Activated naive CD8-positive, alpha-beta T cell treated with anti-CD3 and anti-CD28 coated beads, Interleukin-2, amount 10 ng/mL, durations not matched to agents 7 days and 5 days (primary cell): ENCODE data around the gene PRPF8. TPM values are rescaled to one million over a fixed set of nuclear protein-coding genes. Genes with fewer than 3 reads are reported as not detected.

Experiments
- ATAC-seq: fragments of 150-1000 bp; cut with Tn5 transposase; one replicate; pipeline ENCODE4 v1.10.0; 2021; ENCODE audit warnings: low read depth, moderate library complexity
- POLR2A ChIA-PET: fragments of 350-600 bp; sonication (Branson Sonifier 250); formaldehyde crosslinking; loops from one replicate; lab custom pipeline; 2021; ENCODE audit warnings: antibody characterized with exemption; lab: Charles Lee
- DNase-seq: peaks from one replicate; pipeline ENCODE4 v3.0.0; 2021
- H3K27ac Mint-ChIP-seq: one replicate; pipeline ENCODE4 v1.8.0; 2022; ENCODE audit warnings: mild to moderate bottlenecking, mixed read lengths
- H3K27me3 Mint-ChIP-seq: one replicate; pipeline ENCODE4 v1.8.0; 2022; ENCODE audit warnings: mild to moderate bottlenecking, moderate library complexity, mixed read lengths
- H3K36me3 Mint-ChIP-seq: one replicate; pipeline ENCODE4 v1.8.0; 2021; ENCODE audit warnings: mild to moderate bottlenecking, mixed read lengths
- H3K4me1 Mint-ChIP-seq: one replicate; pipeline ENCODE4 v1.8.0; 2021; ENCODE audit warnings: mixed read lengths
- H3K4me3 Mint-ChIP-seq: one replicate; pipeline ENCODE4 v1.8.0; 2022; ENCODE audit warnings: mild to moderate bottlenecking, moderate library complexity, mixed read lengths
- H3K9me3 Mint-ChIP-seq: one replicate; pipeline ENCODE4 v1.8.0; 2021; ENCODE audit warnings: mixed read lengths
- total RNA-seq, 2 experiments: library from RNA; stranded (reverse); gene quantifications; one replicate each; pipeline ENCODE4 v1.2.3, GENCODE V29; 2021

Gene PRPF8
- total RNA-seq, 2 experiments from 2014 or later = 346 to 350 TPM

DNA sequence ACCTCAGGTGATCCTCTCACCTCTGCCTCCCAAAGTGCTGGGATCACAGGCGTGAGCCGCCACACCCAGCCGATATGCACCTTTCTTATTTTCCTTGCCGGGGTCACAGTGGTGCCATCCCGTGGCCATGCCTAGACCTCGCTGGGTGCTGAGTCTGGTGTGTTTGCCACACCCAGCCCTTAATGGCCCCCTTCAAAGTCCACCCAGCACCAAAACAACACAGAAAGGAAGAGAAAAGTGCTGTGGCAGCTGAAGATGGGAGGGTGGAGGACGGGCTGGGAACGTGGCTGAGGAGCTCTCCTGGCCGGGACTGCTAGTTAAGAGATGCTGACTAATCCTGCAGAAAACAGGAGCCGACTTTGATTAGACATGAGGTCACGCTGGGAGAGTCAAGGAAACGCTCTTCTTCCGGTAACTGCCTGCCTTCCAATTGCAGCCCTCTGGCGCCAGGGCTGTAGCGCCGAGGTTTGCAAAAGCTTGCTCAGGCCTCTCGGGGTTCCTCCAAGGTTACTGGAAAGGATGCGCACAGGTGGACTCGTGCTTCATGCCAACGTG lies 67.0 kb downstream of the PRPF8 start:
- H3K9me3 Mint-ChIP-seq = no peaks in the 10 kb centered on the region
- no peaks in the 10 kb centered on the region for H3K36me3 Mint-ChIP-seq
- no peaks in the 10 kb centered on the region for H3K27me3 Mint-ChIP-seq
- H3K4me1 Mint-ChIP-seq = no peaks in the 10 kb centered on the region
- no peak for DNase-seq
- H3K27ac Mint-ChIP-seq = no peak overlapping the region
- H3K4me3 Mint-ChIP-seq = no peak overlapping the region
- POLR2A ChIA-PET = interaction anchor here (0.6 kb wide), 1 partner anchor 13 kb away, joined by 4 read pairs; no protein-coding TSS in a partner anchor
- no peak for ATAC-seq

- H3K27ac Mint-ChIP-seq = no peak overlapping the region
- no peak for DNase-seq
- H3K4me1 Mint-ChIP-seq = no peaks in the 10 kb centered on the region
- H3K4me3 Mint-ChIP-seq = no peak overlapping the region
- H3K36me3 Mint-ChIP-seq = no peaks in the 10 kb centered on the region
- H3K9me3 Mint-ChIP-seq = no peaks in the 10 kb centered on the region
- POLR2A ChIA-PET = no interaction called here
- no peak for ATAC-seq
- H3K27me3 Mint-ChIP-seq = no peaks in the 10 kb centered on the region
Measured at GRCh38 chr17:1616101-1616500, 68.6 kb downstream of the PRPF8 start.

DNA sequence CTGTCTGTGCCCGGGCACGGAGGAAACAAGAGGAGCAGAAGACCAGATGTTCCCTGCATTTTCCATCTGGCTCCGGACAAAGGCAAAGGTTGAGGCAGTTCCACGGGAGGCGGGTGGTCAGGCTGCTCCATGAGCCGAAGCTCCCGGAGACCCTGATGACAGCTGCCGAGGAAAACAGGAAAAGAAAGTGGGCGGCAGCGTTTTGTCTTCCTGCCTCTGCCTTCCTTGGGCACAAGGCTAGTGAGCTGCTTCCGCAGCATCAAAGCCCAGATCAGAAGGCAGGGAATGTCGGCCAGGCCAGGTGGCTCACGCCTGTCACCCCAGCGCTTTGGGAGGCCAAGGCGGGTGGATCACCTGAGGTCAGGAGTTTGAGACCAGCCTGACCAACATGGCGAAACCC lies 72.3 kb downstream of the PRPF8 start:
- POLR2A ChIA-PET = no interaction called here
- H3K36me3 Mint-ChIP-seq = no peaks in the 10 kb centered on the region
- ATAC-seq (no peak), DNase-seq (no peak)
- H3K27me3 Mint-ChIP-seq = no peaks in the 10 kb centered on the region
- no peaks in the 10 kb centered on the region for H3K9me3 Mint-ChIP-seq
- no peak overlapping the region for H3K4me3 Mint-ChIP-seq
- peaks cover 1% of the 10 kb centered on the region for H3K4me1 Mint-ChIP-seq
- no peak overlapping the region for H3K27ac Mint-ChIP-seq

GRCh38 chr17:1611715-1612114 lies 73.0 kb downstream of the PRPF8 start:
- POLR2A ChIA-PET = no interaction called here
- no peak for DNase-seq

GRCh38 chr17:1608676-1609075 lies 76.0 kb downstream of the PRPF8 start:
- DNase-seq (no peak), ATAC-seq (no peak)
- H3K4me3 Mint-ChIP-seq = no peak overlapping the region
- POLR2A ChIA-PET = no interaction called here
- H3K27ac Mint-ChIP-seq = no peak overlapping the region
- H3K9me3 Mint-ChIP-seq = no peaks in the 10 kb centered on the region
- H3K4me1 Mint-ChIP-seq = peaks cover 5% of the 10 kb centered on the region
- H3K27me3 Mint-ChIP-seq = no peaks in the 10 kb centered on the region
- H3K36me3 Mint-ChIP-seq = no peaks in the 10 kb centered on the region

More at GRCh38 chr17:1611715-1612114, 73.0 kb downstream of the PRPF8 start:
- H3K4me3 Mint-ChIP-seq = no peak overlapping the region
- H3K27ac Mint-ChIP-seq = no peak overlapping the region
- no peaks in the 10 kb centered on the region for H3K27me3 Mint-ChIP-seq
- ATAC-seq = no peak
- H3K4me1 Mint-ChIP-seq = peaks cover 5% of the 10 kb centered on the region
- no peaks in the 10 kb centered on the region for H3K9me3 Mint-ChIP-seq
- H3K36me3 Mint-ChIP-seq = no peaks in the 10 kb centered on the region

- no peak for DNase-seq
- no peak overlapping the region for H3K4me3 Mint-ChIP-seq
- no peaks in the 10 kb centered on the region for H3K36me3 Mint-ChIP-seq
- no peaks in the 10 kb centered on the region for H3K27me3 Mint-ChIP-seq
- no peak overlapping the region for H3K27ac Mint-ChIP-seq
- no peaks in the 10 kb centered on the region for H3K9me3 Mint-ChIP-seq
- no peak for ATAC-seq
- POLR2A ChIA-PET = no interaction called here
- H3K4me1 Mint-ChIP-seq = peaks cover 5% of the 10 kb centered on the region
Measured at GRCh38 chr17:1607971-1608320, 76.7 kb downstream of the PRPF8 start.

GRCh38 chr17:1606352-1606985 lies 78.2 kb downstream of the PRPF8 start:
- peaks cover 4% of the 10 kb centered on the region for H3K9me3 Mint-ChIP-seq
- ATAC-seq = no peak
- POLR2A ChIA-PET = no interaction called here
- peaks cover 5% of the 10 kb centered on the region for H3K4me1 Mint-ChIP-seq
- H3K4me3 Mint-ChIP-seq = no peak overlapping the region
- no peak overlapping the region for H3K27ac Mint-ChIP-seq
- no peak for DNase-seq
- no peaks in the 10 kb centered on the region for H3K36me3 Mint-ChIP-seq
- no peaks in the 10 kb centered on the region for H3K27me3 Mint-ChIP-seq

GRCh38 chr17:1605681-1606351 lies 78.9 kb downstream of the PRPF8 start:
- no peaks in the 10 kb centered on the region for H3K27me3 Mint-ChIP-seq
- no peak for ATAC-seq

DNA sequence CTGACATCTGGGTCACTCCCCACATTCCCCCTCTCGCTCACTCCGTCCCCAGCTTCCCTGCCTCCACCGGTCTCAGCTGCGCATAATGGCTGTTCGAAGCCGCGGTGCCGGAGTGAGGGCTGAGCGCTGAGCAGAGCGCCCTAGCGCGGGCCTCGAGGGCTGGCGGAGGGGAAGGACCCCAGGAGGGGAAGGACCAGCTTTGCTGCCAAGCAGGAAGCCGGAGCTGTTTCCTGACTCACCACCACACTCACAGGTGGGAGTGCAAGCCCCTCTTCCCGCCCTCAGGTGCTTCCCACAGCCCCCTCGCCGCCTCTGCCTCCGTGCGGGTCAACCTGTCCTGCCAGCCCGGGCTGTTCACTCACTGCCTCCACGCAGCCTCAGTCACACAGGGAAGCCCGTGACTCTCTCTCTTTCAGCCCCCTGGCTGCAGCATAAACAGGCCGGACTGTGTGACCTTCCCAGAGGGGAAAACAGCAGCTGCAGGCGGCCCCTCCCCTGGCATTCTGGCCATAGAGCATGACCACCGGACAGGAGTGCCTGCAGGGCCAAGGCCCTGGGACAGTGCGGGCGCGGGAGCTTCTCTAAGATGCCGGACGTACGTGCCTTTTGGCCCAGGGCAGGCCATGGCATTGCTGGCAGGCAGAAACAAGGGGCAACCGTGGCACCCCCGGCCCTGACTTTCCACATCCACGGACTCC lies 79.7 kb downstream of the PRPF8 start:
- ATAC-seq = no peak
- peaks cover 5% of the 10 kb centered on the region for H3K4me1 Mint-ChIP-seq
- no peaks in the 10 kb centered on the region for H3K27me3 Mint-ChIP-seq
- no peak overlapping the region for H3K27ac Mint-ChIP-seq
- no peak overlapping the region for H3K4me3 Mint-ChIP-seq
- peaks cover 4% of the 10 kb centered on the region for H3K9me3 Mint-ChIP-seq
- H3K36me3 Mint-ChIP-seq = no peaks in the 10 kb centered on the region
- no peak for DNase-seq
- POLR2A ChIA-PET = no interaction called here

More at GRCh38 chr17:1605681-1606351, 78.9 kb downstream of the PRPF8 start:
- H3K36me3 Mint-ChIP-seq = no peaks in the 10 kb centered on the region
- no peak overlapping the region for H3K27ac Mint-ChIP-seq
- POLR2A ChIA-PET = no interaction called here
- peaks cover 5% of the 10 kb centered on the region for H3K4me1 Mint-ChIP-seq
- no peak overlapping the region for H3K4me3 Mint-ChIP-seq
- H3K9me3 Mint-ChIP-seq = peaks cover 4% of the 10 kb centered on the region
- DNase-seq = no peak

GRCh38 chr17:1601571-1601970 lies 83.1 kb downstream of the PRPF8 start:
- Mint-ChIP-seq H3K36me3 (no peaks in the 10 kb centered on the region), H3K9me3 (peaks cover 4% of the 10 kb centered on the region), H3K27me3 (no peaks in the 10 kb centered on the region), H3K4me3 (no peak overlapping the region), H3K4me1 (no peaks in the 10 kb centered on the region), H3K27ac (no peak overlapping the region)
- POLR2A ChIA-PET = no interaction called here
- no peak for DNase-seq
- no peak for ATAC-seq

Other genes starting within 250 kb of the PRPF8 start
- 10 to 100 TPM; 19.5 to 21.9 TPM for gene CRK, start 228.6 kb downstream of the PRPF8 start, total RNA-seq
- 10 to 100 TPM; 28.6 to 34.1 TPM for gene MYO1C, start 192.2 kb downstream of the PRPF8 start, total RNA-seq
- 10 to 100 TPM; 56.7 to 58.7 TPM for gene INPP5K, start 168.3 kb downstream of the PRPF8 start, total RNA-seq
- 10 to 100 TPM; 38.4 to 48.3 TPM for gene PITPNA, start 122.1 kb downstream of the PRPF8 start, total RNA-seq
- 1 to 10 TPM; 2.1 to 2.5 TPM for gene SLC43A2, start 56.0 kb downstream of the PRPF8 start, total RNA-seq
- gene SCARF1, start 39.1 kb downstream of the PRPF8 start, total RNA-seq = 1 to 10 TPM; 6.0 to 6.5 TPM
- 1 to 10 TPM; 8.2 to 8.9 TPM for gene RILP, start 35.0 kb downstream of the PRPF8 start, total RNA-seq
- gene TLCD2, start 25.5 kb upstream of the PRPF8 start, total RNA-seq = under 1 TPM; 0.20 to 0.30 TPM
- gene WDR81, start 39.8 kb upstream of the PRPF8 start, total RNA-seq = 10 to 100 TPM; 35.8 to 36.7 TPM
- under 1 TPM; 0.23 to 0.33 TPM for gene SERPINF2, start 58.0 kb upstream of the PRPF8 start, total RNA-seq
- 1 to 10 TPM; 2.2 to 2.8 TPM for gene SERPINF1, start 77.2 kb upstream of the PRPF8 start, total RNA-seq
- gene SMYD4, start 145.0 kb upstream of the PRPF8 start, total RNA-seq = 10 to 100 TPM; 44.7 to 48.6 TPM
- gene RPA1, start 145.1 kb upstream of the PRPF8 start, total RNA-seq = 100 to 1,000 TPM; 245 to 252 TPM